ENCODE results near the gene FCGR1A.
"Not testable (repeated sequence)": the region's sequence is repeated elsewhere in the genome, so short reads cannot be mapped to it uniquely, and the experiment has no call there.

- TF ChIP-seq POLR2A (IDR thresholded peaks at IDR 0.05; ENCODE audit: low read depth, low read length); TAF1 (IDR thresholded peaks at IDR 0.05; ENCODE audit: low read depth, low read length); POLR2AphosphoS5 (IDR thresholded peaks at IDR 0.05; ENCODE audit: low read depth, low read length); SPI1 (IDR thresholded peaks at IDR 0.05; ENCODE audit: low read depth, low read length); PAX5 (IDR thresholded peaks at IDR 0.05; ENCODE audit: insufficient read depth, low read length, severe bottlenecking): not testable (repeated sequence)
Observed at GRCh38 chr1:149781413-149781984, 995 bp upstream of the FCGR1A start.
